Stomach (tissue), 4 donors: ENCODE data around the gene ZNHIT1.

ENCODE experiments used
- CTCF ChIP-seq, 7 experiments: fragments of 450-650 bp in 4 of 7; fragments of 200-600 bp in 3 of 7; sonication (generic) in 3 of 7; IDR thresholded peaks; one replicate each; pipeline ENCODE4 v1.5.1; 2016 to 2019; ENCODE audit warnings: antibody characterized with exemption in 7 of 7, control low read depth in 2 of 7, mild to moderate bottlenecking in 1 of 7
- POLR2AphosphoS5 ChIP-seq, 3 donors: sonication (generic); formaldehyde crosslinking; IDR thresholded peaks; one replicate each; pipeline ENCODE4 v1.6.1; 2016; ENCODE audit warnings: antibody characterized with exemption in 3 of 3

DNA sequence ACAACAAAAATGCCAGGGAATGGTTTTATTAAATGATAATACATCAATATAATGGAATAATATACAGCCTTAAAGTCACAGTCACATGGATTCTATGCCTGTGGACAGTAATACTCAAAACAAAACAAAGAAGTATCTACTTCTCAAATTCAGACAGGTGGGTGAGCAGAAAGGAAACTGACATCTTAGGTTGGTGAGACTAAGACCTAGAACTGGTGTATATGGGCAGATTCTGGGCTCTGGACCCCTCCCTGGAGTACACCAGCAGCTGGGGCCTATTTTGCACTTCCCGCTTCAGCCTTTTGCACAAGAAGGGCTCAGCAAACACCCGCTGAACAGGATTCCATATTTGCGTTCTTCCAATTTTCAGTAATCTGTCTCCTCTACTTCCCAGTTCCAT, 32.4 kb downstream of the ZNHIT1 start:
- TF ChIP-seq CTCF (IDR thresholded peaks at IDR 0.05): no peak
- TF ChIP-seq POLR2AphosphoS5 (IDR thresholded peaks at IDR 0.05): no peak
